A549 (cell line): ENCODE data around the gene SLIT3.

Experiments
- CTCF ChIP-seq: fragments of >200 bp; sonication (Bioruptor Twin); formaldehyde crosslinking; IDR thresholded peaks from 3 replicates; pipeline ENCODE4 v1.5.1; 2016
- KDM5A ChIP-seq: fragments of 200-600 bp; sonication (generic); IDR thresholded peaks from 2 replicates; pipeline ENCODE4 v1.6.1; 2016; ENCODE audit warnings: antibody characterized with exemption, mild to moderate bottlenecking
- POLR2A ChIP-seq: IDR thresholded peaks from 2 replicates; pipeline ENCODE4 v1.6.1; 2012; ENCODE audit warnings: mild to moderate bottlenecking, low read length

- TF ChIP-seq CTCF (no peak), POLR2A (no peak), KDM5A (no peak)
Observed at GRCh38 chr5:169341556-169341955, 40.6 kb upstream of the SLIT3 start.
